HG02840 (cell line): ENCODE data around the gene NR2C2.

Source experiments
- ATAC-seq: cut with Tn5 transposase; IDR thresholded peaks from one replicate; pipeline ENCODE4 v1.9.1; 2021; ENCODE audit warnings: mild to moderate bottlenecking, moderate library complexity, moderate number of reproducible peaks; ENCODE audit not compliant: unreplicated experiment, low FRiP score

Gene NR2C2

GRCh38 chr3:15094187-15094875, 146.9 kb downstream of the NR2C2 start:
- ATAC-seq: no peak

GRCh38 chr3:15096046-15096445, 148.7 kb downstream of the NR2C2 start:
- no peak for ATAC-seq

GRCh38 chr3:15097891-15098290, 150.5 kb downstream of the NR2C2 start:
- ATAC-seq: no peak
